Measurements from ENCODE around the gene CACNA1B. TPM values are rescaled to one million over a fixed set of nuclear protein-coding genes. Genes with fewer than 3 reads are reported as not detected.

The CACNA1B gene
- total and polyA plus RNA-seq, 9 of the 15 experiments (the other 6 are each of a cell fraction or from before 2014, with no cell fraction given), result 0.01 to 0.04 TPM; not detected in 7

- WGBS (ENCODE audit: insufficient coverage, low coverage, missing lambda C conversion rate), result 6% methylated on average over 8 of the region's 9 CpGs
- intact Hi-C loops (cut with micrococcal nuclease) (no loop called here), in situ Hi-C loops (cut with MboI) (no loop called here)
- BruUV-seq (replicated peaks), result no TSS peak
- Histone ChIP-seq H3K79me2 (ENCODE audit: control insufficient read depth, insufficient read depth, low read length) (no peaks in the 10 kb centered on the region), H3K4me2 (ENCODE audit: insufficient read depth, low read length) (no peak overlapping the region), H4K20me1 (replicated peaks; ENCODE audit: control insufficient read depth, insufficient read depth, low read length) (no peaks in the 10 kb centered on the region; the same call in 1 of the 2 replicates), H3K9me1 (ENCODE audit: control insufficient read depth, insufficient read depth, low read length) (no peaks in the 10 kb centered on the region), H3K4me1 (replicated peaks in 1 of 2; ENCODE audit: control insufficient read depth in 2 of 2, insufficient read depth in 2 of 2, low read length in 2 of 2) (peaks cover 0 to 3% of the 10 kb centered on the region in 2 experiments; a peak in 2 of 5 replicates), H3K27ac (ENCODE audit: extremely low read depth, low read depth, low read length) (no peak overlapping the region), H3K9ac (ENCODE audit: insufficient read depth in 1 of 2, low read depth in 2 of 2, low read length in 2 of 2) (no peak overlapping the region), H2AFZ (ENCODE audit: low read depth, low read length) (no peak overlapping the region), H3K4me3 (no peak overlapping the region), H3K36me3 (ENCODE audit: control insufficient read depth, insufficient read depth, low read length) (no peaks in the 10 kb centered on the region), H3K9me3 (replicated peaks; ENCODE audit: control insufficient read depth, insufficient read depth, low read depth, low read length) (no peaks in the 10 kb centered on the region), H3K27me3 (ENCODE audit: control insufficient read depth in 2 of 2, insufficient read depth in 2 of 2, low read length in 2 of 2) (peaks cover 0 to 61% of the 10 kb centered on the region in 2 experiments; a peak in 2 of 5 replicates)
- no peak for ATAC-seq
- CTCF ChIA-PET (ENCODE audit: low intra/inter-chr PET ratio), result no interaction called here
- POLR2A ChIA-PET, result interaction anchor here (1.1 kb wide), 1 partner anchor 142 kb away, joined by 3 read pairs; no protein-coding TSS in a partner anchor
- DNase-seq (ENCODE audit: extremely low read depth in 1 of 4, low spot score in 3 of 4), result no peak
- FAIRE-seq, result no peak
- no peak for TF ChIP-seq ZNF589 (CRISPR knock-in tag; IDR thresholded peaks at IDR 0.05; ENCODE audit: low read depth)
- TF ChIP-seq ZBTB49 (CRISPR knock-in tag; IDR thresholded peaks at IDR 0.05; ENCODE audit: borderline replicate concordance), result no peak
- TF ChIP-seq ZNF347 (CRISPR knock-in tag; IDR thresholded peaks at IDR 0.05; ENCODE audit: low read depth), result no peak
- TF ChIP-seq ZNF592 (IDR thresholded peaks at IDR 0.05), result no peak
- TF ChIP-seq MCM5 (IDR thresholded peaks at IDR 0.05; ENCODE audit: low read depth), result no peak
- no peak for TF ChIP-seq ZFX (CRISPR knock-in tag; IDR thresholded peaks at IDR 0.05)
- no peak for TF ChIP-seq YBX1 (IDR thresholded peaks at IDR 0.05)
- TF ChIP-seq NFRKB (IDR thresholded peaks at IDR 0.05; ENCODE audit: low read depth), result no peak
- TF ChIP-seq, protein P1, sequence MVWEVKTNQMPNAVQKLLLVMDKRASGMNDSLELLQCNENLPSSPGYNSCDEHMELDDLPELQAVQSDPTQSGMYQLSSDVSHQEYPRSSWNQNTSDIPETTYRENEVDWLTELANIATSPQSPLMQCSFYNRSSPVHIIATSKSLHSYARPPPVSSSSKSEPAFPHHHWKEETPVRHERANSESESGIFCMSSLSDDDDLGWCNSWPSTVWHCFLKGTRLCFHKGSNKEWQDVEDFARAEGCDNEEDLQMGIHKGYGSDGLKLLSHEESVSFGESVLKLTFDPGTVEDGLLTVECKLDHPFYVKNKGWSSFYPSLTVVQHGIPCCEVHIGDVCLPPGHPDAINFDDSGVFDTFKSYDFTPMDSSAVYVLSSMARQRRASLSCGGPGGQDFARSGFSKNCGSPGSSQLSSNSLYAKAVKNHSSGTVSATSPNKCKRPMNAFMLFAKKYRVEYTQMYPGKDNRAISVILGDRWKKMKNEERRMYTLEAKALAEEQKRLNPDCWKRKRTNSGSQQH (CRISPR knock-in tag; IDR thresholded peaks at IDR 0.05), result no peak
- TF ChIP-seq, protein P2, sequence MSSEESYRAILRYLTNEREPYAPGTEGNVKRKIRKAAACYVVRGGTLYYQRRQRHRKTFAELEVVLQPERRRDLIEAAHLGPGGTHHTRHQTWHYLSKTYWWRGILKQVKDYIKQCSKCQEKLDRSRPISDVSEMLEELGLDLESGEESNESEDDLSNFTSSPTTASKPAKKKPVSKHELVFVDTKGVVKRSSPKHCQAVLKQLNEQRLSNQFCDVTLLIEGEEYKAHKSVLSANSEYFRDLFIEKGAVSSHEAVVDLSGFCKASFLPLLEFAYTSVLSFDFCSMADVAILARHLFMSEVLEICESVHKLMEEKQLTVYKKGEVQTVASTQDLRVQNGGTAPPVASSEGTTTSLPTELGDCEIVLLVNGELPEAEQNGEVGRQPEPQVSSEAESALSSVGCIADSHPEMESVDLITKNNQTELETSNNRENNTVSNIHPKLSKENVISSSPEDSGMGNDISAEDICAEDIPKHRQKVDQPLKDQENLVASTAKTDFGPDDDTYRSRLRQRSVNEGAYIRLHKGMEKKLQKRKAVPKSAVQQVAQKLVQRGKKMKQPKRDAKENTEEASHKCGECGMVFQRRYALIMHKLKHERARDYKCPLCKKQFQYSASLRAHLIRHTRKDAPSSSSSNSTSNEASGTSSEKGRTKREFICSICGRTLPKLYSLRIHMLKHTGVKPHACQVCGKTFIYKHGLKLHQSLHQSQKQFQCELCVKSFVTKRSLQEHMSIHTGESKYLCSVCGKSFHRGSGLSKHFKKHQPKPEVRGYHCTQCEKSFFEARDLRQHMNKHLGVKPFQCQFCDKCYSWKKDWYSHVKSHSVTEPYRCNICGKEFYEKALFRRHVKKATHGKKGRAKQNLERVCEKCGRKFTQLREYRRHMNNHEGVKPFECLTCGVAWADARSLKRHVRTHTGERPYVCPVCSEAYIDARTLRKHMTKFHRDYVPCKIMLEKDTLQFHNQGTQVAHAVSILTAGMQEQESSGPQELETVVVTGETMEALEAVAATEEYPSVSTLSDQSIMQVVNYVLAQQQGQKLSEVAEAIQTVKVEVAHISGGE (CRISPR knock-in tag; IDR thresholded peaks at IDR 0.05), result no peak
- TF ChIP-seq TAF15 (IDR thresholded peaks at IDR 0.05; ENCODE audit: low read depth, low read length), result no peak
Observed at GRCh38 chr9:137956039-137956438, 78.5 kb downstream of the CACNA1B start.
